Bronchial epithelial cell (primary cell): Measurements from ENCODE around the gene MRAP. TPM values are rescaled to one million over a fixed set of nuclear protein-coding genes. Genes with fewer than 3 reads are reported as not detected.
A peak's percentile ranks its signal among the peaks of the same experiment; 100 is the strongest.

Experiments
- DNase-seq: peaks from one replicate; pipeline ENCODE4 v3.0.0-alpha.2; 2010; ENCODE audit warnings: low read depth
- FAIRE-seq: peaks from 2 replicates; lab custom pipeline; 2011; peaks lifted over from hg19 to GRCh38; lab: Jason Lieb, UNC
- H3K27me3 ChIP-seq: 2 replicates; pipeline ENCODE4 v1.5.1; 2011; ENCODE audit warnings: low read length; ENCODE audit not compliant: control insufficient read depth, insufficient read depth
- H3K36me3 ChIP-seq: 2 replicates; pipeline ENCODE4 v1.5.1; 2011; ENCODE audit warnings: low read length; ENCODE audit not compliant: control insufficient read depth, insufficient read depth
- H3K4me3 ChIP-seq: 2 replicates; pipeline ENCODE4 v1.5.1; 2011; ENCODE audit warnings: mild to moderate bottlenecking, low read depth, low read length, control low read depth
- CTCF ChIP-seq: IDR thresholded peaks from 2 replicates; pipeline ENCODE4 v1.5.1; 2011; ENCODE audit warnings: mild to moderate bottlenecking, moderate library complexity, low read length, control low read depth, inconsistent platforms; ENCODE audit not compliant: insufficient read depth, severe bottlenecking
- total RNA-seq: library from RNA; depleted of rRNA; stranded (reverse); fragments of >200 nt; gene quantifications from 2 replicates; pipeline ENCODE4 v1.2.1, GENCODE V29; 2014

MRAP gene
- total RNA-seq, 1 donor from 2014 or later = not detected

DNA sequence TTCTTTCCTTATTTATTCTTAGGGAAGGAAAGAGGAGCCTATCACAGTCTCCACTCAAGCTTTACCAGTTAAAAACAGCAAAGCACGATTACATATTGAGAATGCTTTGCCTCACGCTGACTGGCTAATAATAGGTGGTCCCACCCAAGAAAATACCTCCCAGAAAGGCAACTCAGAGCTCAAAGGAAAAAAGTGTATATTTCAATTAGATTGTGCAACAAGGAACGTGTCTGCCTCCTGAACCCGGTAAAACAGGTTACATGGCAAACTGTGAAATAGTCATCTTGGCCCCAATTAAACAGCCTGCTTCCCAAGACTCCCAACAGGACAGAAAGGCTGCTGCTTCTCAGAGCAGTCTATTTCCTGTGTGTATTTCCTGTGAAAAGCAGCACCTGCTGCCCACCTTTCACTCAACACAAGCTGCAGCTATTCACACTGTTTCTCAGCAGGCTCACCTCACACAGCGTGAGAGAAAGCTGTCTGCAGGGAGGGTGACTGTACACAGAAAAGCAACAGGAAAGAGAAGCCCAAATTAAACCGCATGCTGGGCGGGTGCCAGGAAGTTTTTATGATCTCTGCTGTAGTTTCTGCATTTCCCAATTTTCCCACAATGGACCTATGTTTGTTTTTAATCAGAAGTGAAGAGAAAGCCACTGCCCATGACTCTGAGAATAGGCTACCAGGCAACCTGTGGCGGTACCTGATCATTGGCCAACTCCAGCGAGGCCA is 50.1 kb downstream of the MRAP start:
- DNase-seq (peak; percentile 77), FAIRE-seq (peak; percentile 92)
- Histone ChIP-seq H3K4me3 (no peak overlapping the region), H3K27me3 (no peaks in the 10 kb centered on the region), H3K36me3 (peaks cover 49% of the 10 kb centered on the region)
- no peak for TF ChIP-seq CTCF

GRCh38 chr21:32349333-32349944 is 50.8 kb downstream of the MRAP start:
- no peaks in the 10 kb centered on the region for H3K27me3 ChIP-seq
- H3K4me3 ChIP-seq = no peak overlapping the region
- DNase-seq = no peak
- TF ChIP-seq CTCF = no peak
- FAIRE-seq = no peak
- H3K36me3 ChIP-seq = peaks cover 48% of the 10 kb centered on the region

DNA sequence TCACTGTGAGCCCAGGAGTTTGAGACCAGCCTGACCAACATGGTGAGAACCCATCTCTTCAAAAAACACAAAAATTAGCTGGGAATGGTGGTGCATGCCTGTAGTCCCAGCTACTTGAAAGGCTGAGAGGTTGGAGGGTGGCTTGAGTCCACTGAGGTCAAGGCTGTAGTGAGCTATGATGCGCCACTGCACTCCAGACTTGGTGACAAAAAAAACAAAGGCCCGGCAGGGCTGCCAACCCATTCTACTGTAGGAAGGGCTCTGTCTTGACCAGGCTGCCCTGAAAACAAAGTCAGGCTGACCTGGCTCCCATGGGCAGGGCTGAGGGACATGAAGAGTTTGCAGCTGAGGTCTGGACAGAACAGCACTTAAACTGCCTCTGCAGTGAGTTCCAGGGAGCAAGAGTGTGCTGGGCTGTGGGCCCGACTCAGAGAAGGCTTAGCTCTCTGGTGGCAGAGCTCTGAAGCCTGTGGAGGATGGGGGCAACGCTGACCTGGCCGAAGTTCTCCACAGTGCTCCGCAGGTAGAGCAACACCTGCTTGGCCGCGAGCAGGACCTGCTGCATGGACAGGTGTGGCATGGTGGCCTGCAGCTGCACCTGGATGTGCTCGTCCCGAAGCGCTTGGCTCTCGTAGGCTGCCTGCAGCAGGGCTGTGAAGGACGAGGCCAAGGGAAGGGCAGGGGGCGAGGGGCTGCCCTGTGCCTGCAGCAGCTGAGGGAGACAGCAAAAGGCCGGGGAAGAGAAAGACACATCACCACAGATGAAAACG is 51.7 kb downstream of the MRAP start:
- DNase-seq (no peak), FAIRE-seq (no peak)
- H3K27me3 ChIP-seq = no peaks in the 10 kb centered on the region
- no peak overlapping the region for H3K4me3 ChIP-seq
- TF ChIP-seq CTCF = no peak
- H3K36me3 ChIP-seq = peaks cover 45% of the 10 kb centered on the region

DNA sequence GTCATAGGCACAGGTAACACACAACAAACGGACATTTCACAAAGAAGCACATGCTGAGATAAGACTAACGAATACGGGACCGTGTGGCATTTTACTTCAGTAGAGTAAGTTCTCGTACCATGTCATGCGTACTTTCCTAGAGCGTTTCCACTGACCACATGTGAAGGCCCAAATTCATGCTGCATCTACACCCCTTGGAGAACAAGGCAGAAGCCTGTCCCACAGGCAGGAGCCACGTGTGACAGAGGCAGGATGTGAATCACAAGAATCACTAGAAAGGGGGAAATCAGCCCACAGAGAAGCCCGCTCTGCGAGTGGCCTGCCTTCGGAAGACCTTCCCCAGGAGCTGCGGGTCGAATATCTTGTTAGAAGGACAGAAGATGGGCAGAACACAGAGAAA is 52.3 kb downstream of the MRAP start:
- peak; percentile 92 for FAIRE-seq

GRCh38 chr21:32351428-32351827 is 52.8 kb downstream of the MRAP start:
- no peaks in the 10 kb centered on the region for H3K27me3 ChIP-seq
- peaks cover 42% of the 10 kb centered on the region for H3K36me3 ChIP-seq
- DNase-seq (peak; percentile 88), FAIRE-seq (peak; percentile 93)
- peak; percentile 44 for TF ChIP-seq CTCF
- no peak overlapping the region for H3K4me3 ChIP-seq

More for the DNA sequence above, 52.3 kb downstream of the MRAP start:
- DNase-seq = no peak
- H3K27me3 ChIP-seq = no peaks in the 10 kb centered on the region
- no peak overlapping the region for H3K4me3 ChIP-seq
- peaks cover 42% of the 10 kb centered on the region for H3K36me3 ChIP-seq
- TF ChIP-seq CTCF = no peak
